Fibroblast of lung (primary cell): Measurements from ENCODE around the gene EBNA1BP2. TPM values are rescaled to one million over a fixed set of nuclear protein-coding genes. Genes with fewer than 3 reads are reported as not detected.
A peak's percentile ranks its signal among the peaks of the same experiment; 100 is the strongest.

Experiments
- DNase-seq, 2 donors: peaks; one replicate each; pipeline versions ENCODE4 v3.0.0 to v3.0.0-alpha.2; 2010; ENCODE audit warnings: low read depth in 2 of 2
- H2AFZ ChIP-seq: 2 replicates; pipeline ENCODE4 v1.5.1; 2012; ENCODE audit warnings: low read length, control low read depth, inconsistent platforms
- H3K27ac ChIP-seq: 2 replicates; pipeline ENCODE4 v1.5.1; 2011; ENCODE audit warnings: low read length, control low read depth; ENCODE audit not compliant: insufficient read depth
- H3K27me3 ChIP-seq: 2 replicates; pipeline ENCODE4 v1.5.1; 2011; ENCODE audit warnings: mild to moderate bottlenecking, low read length; ENCODE audit not compliant: control insufficient read depth, insufficient read depth
- H3K36me3 ChIP-seq: 2 replicates; pipeline ENCODE4 v1.5.1; 2011; ENCODE audit warnings: low read length; ENCODE audit not compliant: control insufficient read depth, insufficient read depth
- H3K4me1 ChIP-seq: 2 replicates; pipeline ENCODE4 v1.5.1; 2011; ENCODE audit warnings: low read length; ENCODE audit not compliant: control insufficient read depth, insufficient read depth; ENCODE audit errors: extremely low read depth
- H3K4me2 ChIP-seq: 2 replicates; pipeline ENCODE4 v1.5.1; 2011; ENCODE audit warnings: low read length, control low read depth; ENCODE audit not compliant: insufficient read depth; ENCODE audit errors: extremely low read depth
- H3K4me3 ChIP-seq, 4 experiments: fragments of 200-600 bp in 1 of 4; sonication (generic) in 1 of 4; replicated peaks in 1 of 4; 2 replicates each; pipeline ENCODE4 v1.5.1; 2011 to 2016; ENCODE audit warnings: low read length in 4 of 4, low read depth in 3 of 4, mild to moderate bottlenecking in 3 of 4, control low read depth in 2 of 4, inconsistent platforms in 1 of 4, mixed read lengths in 1 of 4; ENCODE audit not compliant: insufficient read depth in 1 of 4; ENCODE audit errors: control extremely low read depth in 1 of 4
- H3K79me2 ChIP-seq: 2 replicates; pipeline ENCODE4 v1.5.1; 2012; ENCODE audit warnings: mild to moderate bottlenecking, low read length, inconsistent platforms; ENCODE audit not compliant: control insufficient read depth, insufficient read depth
- H3K9ac ChIP-seq: 2 replicates; pipeline ENCODE4 v1.5.1; 2011; ENCODE audit warnings: mild to moderate bottlenecking, low read length, control low read depth; ENCODE audit not compliant: insufficient read depth
- H3K9me3 ChIP-seq: 2 replicates; pipeline ENCODE4 v1.5.1; 2012; ENCODE audit warnings: low read depth, low read length; ENCODE audit not compliant: control insufficient read depth, insufficient read depth
- H4K20me1 ChIP-seq: 2 replicates; pipeline ENCODE4 v1.5.1; 2011; ENCODE audit warnings: low read length; ENCODE audit not compliant: control insufficient read depth, insufficient read depth; ENCODE audit errors: extremely low read depth
- CTCF ChIP-seq, 2 donors: IDR thresholded peaks in 1 of 2; conservative IDR thresholded peaks in 1 of 2; 1 replicate in 1 of 2; 2 replicates in 1 of 2; pipeline ENCODE4 v1.5.1; 2011 to 2012; ENCODE audit warnings: low read length in 2 of 2, control low read depth in 1 of 2, inconsistent platforms in 1 of 2, low read depth in 1 of 2, mild to moderate bottlenecking in 1 of 2
- EZH2 ChIP-seq: IDR thresholded peaks from 2 replicates; pipeline ENCODE4 v1.5.1; 2012; ENCODE audit warnings: low read length, control low read depth, mild to moderate bottlenecking; ENCODE audit errors: missing control alignments
- polyA plus RNA-seq, 2 donors: library from polyadenylated mRNA; depleted of rRNA in 1 of 2; stranded (reverse) in 1 of 2; unstranded in 1 of 2; fragments of >200 nt; gene quantifications; 2 replicates each; pipeline ENCODE4 v1.2.1, GENCODE V29; 2011 to 2012; ENCODE audit warnings: missing spikeins in 1 of 2
- total RNA-seq: library from RNA; depleted of rRNA; stranded (reverse); fragments of >200 nt; gene quantifications from 2 replicates; pipeline ENCODE4 v1.2.1, GENCODE V29; 2014

The EBNA1BP2 gene
- total and polyA plus RNA-seq, 2 donors (not counting 1 experiment from before 2014, with no cell fraction given) = 39.1 to 52.4 TPM

- no peaks in the 10 kb centered on the region for H4K20me1 ChIP-seq
- DNase-seq = no peak
- no peaks in the 10 kb centered on the region for H3K4me1 ChIP-seq
- H3K9me3 ChIP-seq = no peaks in the 10 kb centered on the region
- H3K4me2 ChIP-seq = no peak overlapping the region
- no peak for TF ChIP-seq CTCF (conservative IDR thresholded peaks at IDR 0.05 in 1 of 2, IDR thresholded peaks at IDR 0.05 in 1 of 2; ENCODE audit: low read depth in 1 of 2, low read length in 2 of 2)
- no peak for TF ChIP-seq EZH2
- H3K36me3 ChIP-seq = no peaks in the 10 kb centered on the region
- no peak overlapping the region for H3K4me3 ChIP-seq
- peaks cover 12% of the 10 kb centered on the region for H3K27me3 ChIP-seq
- no peak overlapping the region for H2AFZ ChIP-seq
- no peaks in the 10 kb centered on the region for H3K79me2 ChIP-seq
- no peak overlapping the region for H3K9ac ChIP-seq
- H3K27ac ChIP-seq = no peak overlapping the region
These were observed 18.6 kb downstream of the EBNA1BP2 start for GRCh38 chr1:43153443-43153842.

GRCh38 chr1:43152866-43153265, 19.2 kb downstream of the EBNA1BP2 start:
- Histone ChIP-seq H3K9me3 (no peaks in the 10 kb centered on the region), H3K36me3 (no peaks in the 10 kb centered on the region), H3K79me2 (no peaks in the 10 kb centered on the region), H4K20me1 (no peaks in the 10 kb centered on the region), H2AFZ (no peak overlapping the region), H3K27ac (no peak overlapping the region), H3K4me1 (no peaks in the 10 kb centered on the region), H3K4me2 (no peak overlapping the region), H3K4me3 (no peak overlapping the region), H3K27me3 (peaks cover 14% of the 10 kb centered on the region), H3K9ac (no peak overlapping the region)
- peak; percentile 1 to 4 for DNase-seq
- no peak for TF ChIP-seq EZH2
- no peak for TF ChIP-seq CTCF (conservative IDR thresholded peaks at IDR 0.05 in 1 of 2, IDR thresholded peaks at IDR 0.05 in 1 of 2; ENCODE audit: low read depth in 1 of 2, low read length in 2 of 2)

GRCh38 chr1:43149889-43150288, 22.2 kb downstream of the EBNA1BP2 start:
- no peak overlapping the region for H2AFZ ChIP-seq
- H3K9me3 ChIP-seq = no peaks in the 10 kb centered on the region
- H4K20me1 ChIP-seq = no peaks in the 10 kb centered on the region
- H3K79me2 ChIP-seq = no peaks in the 10 kb centered on the region
- no peak overlapping the region for H3K9ac ChIP-seq
- no peak overlapping the region for H3K4me3 ChIP-seq
- TF ChIP-seq EZH2 = no peak
- no peak for TF ChIP-seq CTCF (conservative IDR thresholded peaks at IDR 0.05 in 1 of 2, IDR thresholded peaks at IDR 0.05 in 1 of 2; ENCODE audit: low read depth in 1 of 2, low read length in 2 of 2)
- H3K4me2 ChIP-seq = no peak overlapping the region
- no peak overlapping the region for H3K27ac ChIP-seq
- H3K27me3 ChIP-seq = peaks cover 17% of the 10 kb centered on the region
- no peaks in the 10 kb centered on the region for H3K4me1 ChIP-seq
- no peaks in the 10 kb centered on the region for H3K36me3 ChIP-seq
- DNase-seq = no peak
